ENCODE results near the gene ACSS1.

DNA sequence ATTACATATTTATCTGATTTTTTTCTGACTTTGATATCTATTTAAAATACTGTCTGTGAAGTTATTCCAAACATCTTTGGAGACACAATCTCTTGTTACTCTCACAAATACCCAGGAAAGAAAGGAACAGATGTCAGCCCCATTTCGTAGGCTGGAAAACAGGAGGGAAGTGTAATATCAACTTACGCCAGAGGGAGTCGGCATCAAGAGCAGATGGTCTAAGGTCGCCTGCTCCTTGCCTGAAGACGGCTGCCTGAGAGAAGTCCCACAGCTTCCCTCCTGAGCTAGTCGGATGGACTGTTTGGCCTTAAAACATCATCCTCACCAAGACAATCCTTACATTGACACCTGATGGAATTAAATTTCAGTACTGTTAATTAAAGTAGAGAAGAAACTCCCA lies 95.4 kb downstream of the ACSS1 start:
- TF ChIP-seq REST (IDR thresholded peaks at IDR 0.05; ENCODE audit: insufficient read depth in 1 of 2, low read depth in 2 of 2, low read length in 2 of 2) (no peak), SIN3A (IDR thresholded peaks at IDR 0.05; ENCODE audit: borderline replicate concordance, insufficient read depth, low read length) (no peak), POLR2AphosphoS5 (IDR thresholded peaks at IDR 0.05; ENCODE audit: low read depth, low read length) (no peak), TAF1 (IDR thresholded peaks at IDR 0.05; ENCODE audit: borderline replicate concordance, insufficient read depth, low read length) (no peak)

Data from PFSK-1 (cell line).